ENCODE data around the gene CCDC50. TPM values are rescaled to one million over a fixed set of nuclear protein-coding genes. Genes with fewer than 3 reads are reported as not detected.

CCDC50 gene
- total RNA-seq, 1 experiment from 2014 or later: 77.2 TPM

GRCh38 chr3:191440532-191440931, 111.3 kb downstream of the CCDC50 start:
- intact Hi-C loops (cut with micrococcal nuclease; ENCODE audit: unreplicated experiment): no loop called here
- Histone ChIP-seq H3K9me3 (ENCODE audit: low read depth, low read length, poor library complexity, severe bottlenecking) (no peaks in the 10 kb centered on the region), H3K27ac (ENCODE audit: low read depth, low read length, poor library complexity, severe bottlenecking) (no peak overlapping the region), H3K36me3 (ENCODE audit: insufficient read depth, low read length, poor library complexity, severe bottlenecking) (no peaks in the 10 kb centered on the region), H3K4me1 (ENCODE audit: insufficient read depth, low read length, poor library complexity, severe bottlenecking) (no peaks in the 10 kb centered on the region), H3K27me3 (replicated peaks; ENCODE audit: insufficient read depth, low read depth, low read length, poor library complexity) (no peaks in the 10 kb centered on the region), H3K4me3 (ENCODE audit: low read depth, low read length, poor library complexity, severe bottlenecking) (no peak overlapping the region)
- TF ChIP-seq EZH2 (IDR thresholded peaks at IDR 0.05; ENCODE audit: borderline replicate concordance, low read depth, low read length, poor library complexity, severe bottlenecking) (no peak), CTCF (conservative IDR thresholded peaks at IDR 0.05; ENCODE audit: low read depth, low read length) (no peak)
- no peak for DNase-seq (ENCODE audit: low spot score)
- POLR2A ChIA-PET (ENCODE audit: low non-redundant PET): no interaction called here
- BruUV-seq (replicated peaks): no TSS peak
- CTCF ChIA-PET: no interaction called here

DNA sequence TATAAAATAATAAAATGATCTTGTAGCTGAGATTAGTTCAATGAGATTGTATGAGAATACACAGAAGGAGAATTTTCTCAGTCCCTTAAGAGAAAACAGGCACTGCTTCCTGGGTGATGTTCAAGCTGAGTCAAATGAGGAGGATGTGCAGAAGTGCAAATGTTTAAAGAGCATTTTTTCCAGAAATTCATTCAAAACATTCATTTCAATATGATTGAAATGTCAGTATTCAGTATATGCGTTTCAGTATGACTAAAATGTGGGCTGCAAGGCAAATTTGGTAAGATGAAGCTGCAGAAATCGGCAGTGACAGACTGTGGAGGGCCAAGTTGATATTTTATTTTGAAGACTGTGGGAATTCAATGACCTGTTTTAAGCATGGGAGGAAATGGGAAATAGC, 112.5 kb downstream of the CCDC50 start:
- no peaks in the 10 kb centered on the region for H3K4me1 ChIP-seq (ENCODE audit: insufficient read depth, low read length, poor library complexity, severe bottlenecking)
- H3K36me3 ChIP-seq (ENCODE audit: insufficient read depth, low read length, poor library complexity, severe bottlenecking): no peaks in the 10 kb centered on the region
- H3K27me3 ChIP-seq (replicated peaks; ENCODE audit: insufficient read depth, low read depth, low read length, poor library complexity): no peaks in the 10 kb centered on the region
- intact Hi-C loops (cut with micrococcal nuclease; ENCODE audit: unreplicated experiment): no loop called here
- CTCF ChIA-PET: no interaction called here
- no peak overlapping the region for H3K27ac ChIP-seq (ENCODE audit: low read depth, low read length, poor library complexity, severe bottlenecking)
- POLR2A ChIA-PET (ENCODE audit: low non-redundant PET): interaction anchor here (0.6 kb wide), 1 partner anchor 112 kb away, joined by 4 read pairs; the partner anchor contains the start of gene UTS2B
- H3K4me3 ChIP-seq (ENCODE audit: low read depth, low read length, poor library complexity, severe bottlenecking): no peak overlapping the region
- TF ChIP-seq CTCF (conservative IDR thresholded peaks at IDR 0.05; ENCODE audit: low read depth, low read length): no peak
- TF ChIP-seq EZH2 (IDR thresholded peaks at IDR 0.05; ENCODE audit: borderline replicate concordance, low read depth, low read length, poor library complexity, severe bottlenecking): no peak
- no peak for DNase-seq (ENCODE audit: low spot score)
- H3K9me3 ChIP-seq (ENCODE audit: low read depth, low read length, poor library complexity, severe bottlenecking): no peaks in the 10 kb centered on the region
- no TSS peak for BruUV-seq (replicated peaks)

- no peak for DNase-seq (ENCODE audit: low spot score)
- intact Hi-C loops (cut with micrococcal nuclease; ENCODE audit: unreplicated experiment): no loop called here
- Histone ChIP-seq H3K9me3 (ENCODE audit: low read depth, low read length, poor library complexity, severe bottlenecking) (no peaks in the 10 kb centered on the region), H3K27ac (ENCODE audit: low read depth, low read length, poor library complexity, severe bottlenecking) (no peak overlapping the region), H3K27me3 (replicated peaks; ENCODE audit: insufficient read depth, low read depth, low read length, poor library complexity) (no peaks in the 10 kb centered on the region), H3K4me3 (ENCODE audit: low read depth, low read length, poor library complexity, severe bottlenecking) (no peak overlapping the region), H3K36me3 (ENCODE audit: insufficient read depth, low read length, poor library complexity, severe bottlenecking) (no peaks in the 10 kb centered on the region), H3K4me1 (ENCODE audit: insufficient read depth, low read length, poor library complexity, severe bottlenecking) (no peaks in the 10 kb centered on the region)
- ChIA-PET POLR2A (ENCODE audit: low non-redundant PET) (no interaction called here), CTCF (no interaction called here)
- BruUV-seq (replicated peaks): no TSS peak
- TF ChIP-seq CTCF (conservative IDR thresholded peaks at IDR 0.05; ENCODE audit: low read depth, low read length) (no peak), EZH2 (IDR thresholded peaks at IDR 0.05; ENCODE audit: borderline replicate concordance, low read depth, low read length, poor library complexity, severe bottlenecking) (no peak)
Observed at GRCh38 chr3:191444569-191444968, 115.4 kb downstream of the CCDC50 start.

Other genes starting within 250 kb of the CCDC50 start
- not detected in 2 replicates for gene OSTN, start 130.2 kb upstream of the CCDC50 start, total RNA-seq (2021)
- gene UTS2B, start 1.1 kb downstream of the CCDC50 start, total RNA-seq (2021): 2.4 and 4.7 TPM in 2 replicates
- not detected in 2 replicates for gene PYDC2, start 131.8 kb downstream of the CCDC50 start, total RNA-seq (2021)